GM12892 (cell line): ENCODE measurements around the gene CSRNP2.
A peak's percentile ranks its signal among the peaks of the same experiment; 100 is the strongest.

Experiments used
- DNase-seq: peaks from one replicate; pipeline ENCODE4 v3.0.0; 2011; ENCODE audit not compliant: insufficient read length
- FAIRE-seq: peaks from 2 replicates; lab custom pipeline; 2011; peaks lifted over from hg19 to GRCh38; lab: Jason Lieb, UNC
- POLR2A ChIP-seq: IDR thresholded peaks from 2 replicates; pipeline ENCODE4 v1.6.1; 2011; ENCODE audit warnings: low read depth, low read length, control low read depth
- POLR2AphosphoS5 ChIP-seq: IDR thresholded peaks from 2 replicates; pipeline ENCODE4 v1.6.1; 2011; ENCODE audit warnings: low read depth, low read length, control low read depth
- TAF1 ChIP-seq: IDR thresholded peaks from 2 replicates; pipeline ENCODE4 v1.6.1; 2011; ENCODE audit warnings: low read depth, mild to moderate bottlenecking, control low read depth, low read length, borderline replicate concordance

Gene CSRNP2

DNA sequence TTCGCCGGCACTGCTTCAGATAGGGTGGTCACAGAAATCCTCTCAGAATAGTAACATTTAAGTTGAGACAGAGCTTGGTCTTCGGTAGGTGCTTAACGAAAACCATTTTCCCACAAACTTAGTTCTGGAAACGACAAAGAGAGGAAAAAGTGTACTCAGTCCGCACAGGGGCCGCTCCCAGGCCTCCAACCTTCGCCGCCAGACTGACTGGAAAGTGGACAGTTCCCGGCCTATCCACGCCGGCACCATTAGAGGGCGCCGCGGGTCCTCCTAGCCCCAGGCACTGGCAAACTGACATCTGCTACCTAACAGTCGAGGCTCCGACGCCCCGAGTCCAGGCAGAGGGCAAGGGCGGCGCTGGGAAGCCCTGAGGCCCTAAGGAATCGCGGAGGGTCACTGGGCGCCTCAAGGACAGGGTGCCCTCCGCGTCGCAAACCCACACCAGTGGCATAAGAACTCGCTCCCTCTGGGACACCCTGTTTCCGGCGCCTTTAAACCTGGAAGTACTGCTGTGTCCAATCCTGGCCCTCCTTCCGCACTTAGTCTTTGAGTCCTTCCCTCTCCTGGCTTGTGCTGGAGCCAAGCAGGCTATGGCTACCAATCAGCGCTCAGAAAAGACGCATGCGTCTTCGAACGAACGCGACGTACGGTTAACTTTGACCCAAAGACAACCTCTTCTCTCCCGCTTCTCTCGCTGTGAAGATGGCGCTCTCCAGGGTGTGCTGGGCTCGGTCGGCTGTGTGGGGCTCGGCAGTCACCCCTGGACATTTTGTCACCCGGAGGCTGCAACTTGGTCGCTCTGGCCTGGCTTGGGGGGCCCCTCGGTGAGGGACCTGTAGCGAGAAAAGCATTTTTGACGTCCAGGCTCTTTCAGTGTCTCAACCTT lies 35.5 kb downstream of the CSRNP2 start, which contains the start of gene LETMD1:
Gene LETMD1 (plus strand): TSS at position 673 of the 886 bp plus-strand sequence. CDS start 30 bp downstream, at position 703.
- peak; percentile 87; the same call in 1 of the 2 replicates for TF ChIP-seq POLR2AphosphoS5
- TF ChIP-seq POLR2A: peak; percentile 94
- peak; percentile 81 for TF ChIP-seq TAF1
- FAIRE-seq (peak; percentile 97), DNase-seq (peak; percentile 83)

DNA sequence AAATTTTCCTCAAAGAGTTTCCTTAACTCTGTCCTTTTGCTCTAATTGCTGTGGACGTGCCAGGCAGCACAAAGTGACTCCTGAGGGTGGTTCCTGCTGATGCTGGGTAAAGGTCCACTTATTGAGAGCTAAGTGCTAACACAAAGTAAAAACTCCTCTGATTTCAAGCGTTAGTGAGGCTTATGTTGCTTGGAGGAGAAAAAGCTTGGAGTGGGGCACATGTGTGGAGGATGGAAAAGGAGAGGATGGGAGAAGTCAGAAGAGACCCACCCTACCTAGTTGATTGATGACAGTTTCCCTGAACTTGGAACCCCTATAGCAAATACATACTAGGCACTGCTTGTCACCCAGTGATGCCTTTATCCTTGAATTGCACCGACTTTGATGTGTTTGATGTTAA lies 47.1 kb downstream of the CSRNP2 start:
- DNase-seq (no peak), FAIRE-seq (no peak)
- TF ChIP-seq POLR2AphosphoS5: no peak
- no peak for TF ChIP-seq TAF1
- TF ChIP-seq POLR2A: no peak

DNA sequence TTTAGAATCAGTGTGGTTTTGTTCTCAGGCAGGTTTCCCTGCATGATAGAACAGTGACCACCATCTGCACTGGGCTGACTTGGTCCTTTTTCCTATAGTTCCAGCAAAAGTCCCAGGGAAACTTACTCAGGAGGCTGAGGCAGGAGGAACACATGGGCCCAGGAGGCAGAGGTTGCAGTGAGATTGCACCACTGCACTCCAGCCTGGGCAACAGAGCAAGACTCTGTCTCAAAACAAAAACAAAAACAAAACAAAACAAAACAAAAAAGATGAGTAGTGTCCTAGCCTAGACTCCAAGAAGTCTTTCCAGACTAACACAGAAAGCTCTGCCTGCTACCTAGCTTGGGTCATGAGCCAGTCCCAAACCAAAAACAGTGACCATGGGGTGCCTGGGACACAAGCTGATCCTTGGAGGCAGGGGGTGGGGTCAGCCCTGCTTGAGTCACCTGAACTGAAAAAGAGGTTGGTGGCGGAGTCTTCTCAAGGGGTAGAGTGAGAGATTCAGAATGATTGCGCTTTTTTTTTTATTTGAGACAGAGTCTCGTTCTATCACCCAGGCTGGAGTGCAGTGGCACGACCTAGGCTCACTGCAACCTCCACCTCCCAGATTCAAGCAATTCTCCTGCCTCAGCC lies 49.8 kb downstream of the CSRNP2 start:
- DNase-seq (no peak), FAIRE-seq (no peak)
- no peak for TF ChIP-seq POLR2AphosphoS5

DNA sequence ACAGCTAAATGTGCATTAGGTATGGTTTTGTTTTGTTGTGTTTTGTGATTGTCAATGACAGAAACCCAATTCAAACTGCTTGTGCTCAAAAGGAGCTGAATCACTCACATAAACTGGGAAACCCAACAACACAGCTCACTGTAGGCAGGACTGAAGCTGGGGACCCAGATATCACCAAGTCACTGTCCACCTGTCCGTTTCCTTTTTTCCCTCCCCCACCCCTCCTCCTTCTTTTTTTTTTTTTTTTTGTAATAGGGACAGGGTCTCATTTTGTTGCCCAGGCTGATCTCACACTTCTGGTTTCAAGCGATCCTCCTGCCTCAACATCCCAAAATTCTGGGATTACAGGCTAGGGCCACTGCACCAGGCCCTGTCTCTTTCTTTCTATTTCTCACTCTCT lies 50.3 kb downstream of the CSRNP2 start:
- FAIRE-seq (no peak), DNase-seq (no peak)
- TF ChIP-seq POLR2A: no peak
- TF ChIP-seq TAF1: no peak
- TF ChIP-seq POLR2AphosphoS5: no peak

DNA sequence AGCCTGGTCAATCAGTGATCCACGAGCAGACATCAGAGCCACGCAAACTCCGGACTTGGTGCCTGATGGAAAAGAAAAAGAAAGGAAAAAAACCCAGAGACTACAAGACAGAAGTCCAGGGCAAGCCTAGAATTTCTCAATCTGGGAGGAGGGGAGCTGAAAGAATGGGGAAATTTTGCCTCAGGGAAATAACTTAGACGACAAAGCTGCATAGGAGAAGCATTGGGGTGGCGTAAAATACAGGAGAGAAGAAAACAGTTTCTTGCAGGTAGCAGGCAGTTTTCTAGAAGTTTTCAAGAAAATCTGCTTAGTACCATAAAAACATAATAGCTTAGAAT lies 54.6 kb downstream of the CSRNP2 start:
- DNase-seq (no peak), FAIRE-seq (no peak)
- TF ChIP-seq POLR2AphosphoS5 (no peak), POLR2A (no peak), TAF1 (no peak)

DNA sequence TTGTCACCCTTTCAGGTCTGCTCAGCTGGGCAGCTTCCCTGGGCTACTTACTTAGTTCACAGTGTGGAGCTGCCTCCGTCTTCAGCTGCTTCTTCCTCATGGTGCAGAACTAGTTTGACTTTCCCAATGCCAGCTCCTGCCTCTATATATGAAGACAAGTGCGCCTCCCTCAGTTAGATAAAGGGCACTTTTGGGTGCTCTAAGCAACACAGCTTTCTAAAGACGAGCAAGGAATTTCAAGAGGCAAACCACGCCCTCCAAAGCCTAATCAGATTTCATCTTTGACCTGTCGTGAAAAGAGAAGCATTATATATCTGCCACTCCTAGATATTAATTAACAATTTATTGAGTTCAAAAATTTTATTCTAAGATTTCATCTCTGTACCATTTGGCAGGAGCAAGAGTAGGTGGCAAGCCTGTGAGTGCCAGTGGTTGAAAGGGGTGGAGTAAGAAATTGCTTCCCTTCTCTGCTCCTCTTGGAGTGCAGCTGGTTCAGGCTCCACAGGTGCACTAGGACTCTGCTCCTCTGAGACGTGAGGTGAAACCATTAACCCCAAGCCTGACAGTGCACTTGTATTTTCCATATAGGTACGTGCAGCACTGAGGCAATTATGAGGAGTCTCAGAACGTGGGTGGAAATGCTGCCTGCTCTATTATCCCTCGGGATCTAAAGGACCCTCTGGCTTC lies 55.1 kb downstream of the CSRNP2 start:
- no peak for TF ChIP-seq POLR2AphosphoS5
- DNase-seq (no peak), FAIRE-seq (no peak)

DNA sequence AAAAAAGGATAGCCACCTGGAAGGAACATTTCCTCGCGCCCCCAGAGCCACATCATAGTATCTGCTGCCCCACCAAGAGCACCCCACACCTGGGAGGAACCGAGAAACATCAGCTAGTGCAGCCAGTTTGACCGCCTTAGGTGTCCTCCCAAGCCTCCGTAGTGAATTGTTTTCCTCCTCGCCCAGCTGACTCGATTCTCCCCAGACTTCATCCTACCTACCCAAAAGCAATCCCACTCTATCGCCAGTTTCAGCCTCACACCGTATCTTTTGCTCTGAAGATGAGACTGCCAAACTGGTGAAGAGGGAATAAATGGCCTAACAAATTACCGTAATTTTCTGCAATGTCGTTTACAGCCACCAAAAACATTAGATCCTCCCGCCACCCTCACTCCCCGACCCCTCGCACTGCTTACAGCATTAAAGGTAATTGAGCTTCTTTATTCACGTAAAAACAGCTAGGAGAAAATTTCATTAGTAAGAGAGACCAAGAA lies 56.0 kb downstream of the CSRNP2 start:
- FAIRE-seq (no peak), DNase-seq (no peak)
- TF ChIP-seq TAF1: no peak
- TF ChIP-seq POLR2AphosphoS5: no peak
- TF ChIP-seq POLR2A: no peak

DNA sequence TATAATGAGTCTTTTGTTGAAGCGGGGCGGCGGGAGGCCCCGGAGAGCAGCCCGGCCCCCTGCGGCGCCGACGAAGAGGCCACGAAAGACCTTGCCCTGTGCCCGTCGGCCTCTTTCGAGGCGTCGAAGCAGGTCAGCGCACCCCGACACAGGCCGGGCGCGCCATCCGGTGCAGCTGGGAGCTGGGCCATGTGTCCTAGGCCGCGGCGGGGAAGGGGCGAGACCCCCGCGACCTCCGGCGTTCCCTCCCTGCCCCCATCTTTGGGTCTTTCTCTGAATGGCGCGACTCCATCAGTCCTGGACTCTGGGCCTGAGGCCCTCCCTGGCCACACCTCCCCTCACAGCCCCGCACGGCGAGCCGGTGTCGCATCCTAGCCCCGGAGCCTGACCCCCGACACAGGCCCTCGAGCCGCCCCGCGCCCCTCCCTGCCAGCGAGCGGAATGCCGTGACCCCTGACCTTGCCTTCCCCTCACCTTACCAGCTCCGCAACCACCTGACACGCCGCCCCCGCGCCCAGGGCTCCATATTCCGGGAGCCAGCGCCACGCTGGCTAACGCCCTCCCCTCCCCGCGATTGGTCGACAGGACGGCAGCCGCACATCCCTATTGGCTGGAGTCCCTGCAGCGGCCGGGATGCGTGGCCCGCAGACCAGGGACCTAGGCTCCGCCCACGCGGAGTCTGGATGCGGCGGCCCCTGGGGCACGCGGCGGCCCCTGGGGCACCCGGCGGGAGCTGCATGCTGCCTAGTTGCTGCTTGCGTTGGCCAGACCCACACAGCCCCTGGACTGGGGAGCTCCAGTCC lies 57.4 kb downstream of the CSRNP2 start, which contains the start of gene SLC11A2:
Gene SLC11A2 (minus strand): TSS at position 549 of the 803 bp plus-strand sequence. CDS start 15,656 bp downstream, outside the sequence.
- TF ChIP-seq POLR2AphosphoS5 (no peak), TAF1 (peak; percentile 25; the same call in 1 of the 2 replicates), POLR2A (peak; percentile 57; the same call in 1 of the 2 replicates)
- DNase-seq (peak; percentile 94), FAIRE-seq (peak; percentile 94)

DNA sequence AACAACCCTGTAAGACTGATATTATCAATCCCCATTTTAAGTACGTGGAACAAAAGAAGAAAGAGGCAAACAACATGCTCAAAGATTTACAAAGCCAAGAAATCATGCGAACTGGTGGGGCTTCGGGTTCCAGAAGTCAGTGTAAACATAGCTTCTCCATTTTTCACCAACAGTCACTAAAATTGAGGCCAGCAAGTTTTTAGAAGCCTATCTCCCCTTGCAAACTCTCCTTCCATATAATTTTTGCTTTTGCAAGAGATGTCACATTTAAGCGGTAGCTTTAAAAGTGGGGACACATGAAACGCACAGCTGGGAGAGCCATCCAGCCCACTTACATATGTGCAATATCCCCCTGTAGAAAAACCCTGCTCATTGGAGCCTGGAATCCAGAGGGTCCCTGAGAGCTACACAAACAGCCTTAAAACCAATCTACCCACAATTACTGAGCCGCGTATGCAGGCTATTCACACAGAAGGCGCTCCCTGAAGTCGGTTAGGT lies 58.0 kb downstream of the CSRNP2 start:
- FAIRE-seq (no peak), DNase-seq (no peak)
- TF ChIP-seq TAF1 (no peak), POLR2A (no peak), POLR2AphosphoS5 (no peak)

DNA sequence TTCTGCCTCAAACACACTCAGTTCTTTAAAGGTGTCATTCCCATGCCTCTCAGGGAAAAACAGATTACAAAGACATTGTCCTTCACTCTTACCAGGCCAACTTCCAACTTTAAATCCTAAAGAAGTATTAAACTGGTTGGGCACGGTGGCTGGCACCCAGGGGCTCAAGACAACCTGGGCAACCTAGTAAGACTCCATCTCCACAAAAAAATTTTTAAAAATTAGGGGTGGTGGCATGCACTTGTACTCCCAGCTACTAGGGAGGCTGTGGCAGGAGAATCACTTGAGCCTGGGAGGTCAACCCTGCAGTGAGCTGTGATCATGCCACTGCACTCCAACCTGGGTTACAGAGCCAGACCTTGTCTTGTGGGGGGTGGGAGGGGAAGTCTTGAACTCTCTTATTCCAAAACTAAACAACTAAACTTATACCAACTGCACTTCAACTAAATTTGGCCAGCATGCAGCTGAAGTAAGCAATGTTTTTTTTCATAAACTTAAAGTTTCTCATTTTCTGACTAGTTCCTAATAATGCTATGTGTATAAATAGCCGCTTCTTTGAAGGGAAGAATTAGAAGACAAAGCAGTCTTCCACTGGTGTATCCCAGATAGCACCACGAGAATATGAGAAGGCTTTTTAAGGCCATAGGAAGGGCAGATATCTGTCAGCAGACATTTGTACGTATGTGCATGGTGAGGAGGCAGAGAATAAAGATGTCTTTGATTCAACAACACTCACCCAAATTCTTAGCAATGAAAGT lies 59.6 kb downstream of the CSRNP2 start:
- TF ChIP-seq POLR2AphosphoS5 (no peak), TAF1 (no peak), POLR2A (no peak)
- DNase-seq (no peak), FAIRE-seq (no peak)
